Heart right ventricle (tissue), 16 donors: Measurements from ENCODE around the gene KLRC3. TPM values are rescaled to one million over a fixed set of nuclear protein-coding genes. Genes with fewer than 3 reads are reported as not detected.
"Not testable (repeated sequence)": the region's sequence is repeated elsewhere in the genome, so short reads cannot be mapped to it uniquely, and the experiment has no call there.

Experiments
- ATAC-seq, 8 donors: fragments of 200-7000 bp; cut with Tn5 transposase; one replicate each; pipeline ENCODE4 v1.9.1; 2020; ENCODE audit warnings: mild to moderate bottlenecking in 8 of 8, moderate library complexity in 8 of 8, moderate number of reproducible peaks in 1 of 8
- DNase-seq, 2 donors: peaks; one replicate each; pipeline ENCODE4 v3.0.0-alpha.2; 2020
- H3K27ac ChIP-seq, 10 donors: fragments of 200-600 bp; sonication (generic) in 2 of 10; one replicate each; pipeline versions ENCODE4 v1.5.0 to v1.8.0; 2020 to 2022; ENCODE audit warnings: mild to moderate bottlenecking in 3 of 10
- H3K27me3 ChIP-seq, 7 donors: fragments of 200-600 bp; one replicate each; pipeline ENCODE4 v1.8.0; 2021 to 2022; ENCODE audit warnings: mild to moderate bottlenecking in 2 of 7
- H3K36me3 ChIP-seq, 9 donors: fragments of 200-600 bp; sonication (generic) in 1 of 9; one replicate each; pipeline versions ENCODE4 v1.5.0 to v1.8.0; 2020 to 2022; ENCODE audit warnings: mild to moderate bottlenecking in 2 of 9
- H3K4me1 ChIP-seq, 9 donors: fragments of 200-600 bp; sonication (generic) in 1 of 9; one replicate each; pipeline versions ENCODE4 v1.5.0 to v1.8.0; 2020 to 2022; ENCODE audit warnings: mild to moderate bottlenecking in 4 of 9
- H3K4me3 ChIP-seq, 10 donors: fragments of 200-600 bp; sonication (generic) in 2 of 10; one replicate each; pipeline versions ENCODE4 v1.5.0 to v1.8.0; 2020 to 2022; ENCODE audit warnings: mild to moderate bottlenecking in 7 of 10, moderate library complexity in 2 of 10
- H3K9me3 ChIP-seq, 11 donors: fragments of 200-600 bp in 10 of 11; sonication (generic) in 2 of 11; one replicate each; pipeline versions ENCODE4 v1.5.0 to v1.8.0; 2013 to 2022; ENCODE audit warnings: mild to moderate bottlenecking in 2 of 11, control low read depth in 1 of 11, moderate library complexity in 1 of 11
- CTCF ChIP-seq, 9 donors: fragments of 200-600 bp; sonication (generic) in 2 of 9; IDR thresholded peaks; one replicate each; pipeline versions ENCODE4 v1.5.0 to v1.8.0; 2021 to 2022; ENCODE audit warnings: antibody characterized with exemption in 9 of 9, mild to moderate bottlenecking in 5 of 9, moderate library complexity in 1 of 9
- WGBS, 2 donors: extraction: QIAGEN DNeasy Blood & Tissue Kit; methylation state at CpG; one replicate each; pipeline ENCODE4 v1.1.7; 2013; ENCODE audit warnings: inconsistent platforms in 1 of 2; 5-methylcytosine and 5-hydroxymethylcytosine counted together
- intact Hi-C, 10 donors: fragments of 100-400 bp; cut with DNase I; formaldehyde crosslinking; loops; one replicate each; pipeline versions ENCODE4 v1.11.1 to v1.14.2; 2022
- polyA plus RNA-seq, 2 donors: library from polyadenylated mRNA; stranded (reverse); fragments of 200-250 nt; gene quantifications; one replicate each; pipeline ENCODE4 v1.2.3, GENCODE V29; 2013
- total RNA-seq, 10 donors: library from RNA; stranded (reverse); fragmentation: NEBNext Ultra II Directional in 3 of 10; extraction: Animal tissue kit (Norgen Biotek cat#: 25700) in 3 of 10; gene quantifications; one replicate each; pipeline versions ENCODE4 v1.2.1 to v1.2.4, GENCODE V29; 2021 to 2023
- donor health status: Arrhythmogenic right ventricular cardiomyopathy.
- donor health status: ischemic (EF 13 %, LVEDD 7.1; RV severe dilation, severe dysfunction).
- donor health status: healthy with polysubstance abuse.
- donor health status: DM: no; HTN: yes; CAD: no.
- donor health status: DM: no; HTN: no; CAD: no.
- donor health status: ischemic (EF 25% LVEDD 6.9; RV normal size, moderate dysfunction).
- donor health status: ischemic (EF 25% LVEDD 5.7; RV mildly dilated, moderate dysfunction).
- donor health status: healthy.
- donor health status: DM: yes; HTN: yes; CAD: no.
- donor health status: Ischemic cardiomyopathy.
- donor health status: ischemic (EF 35%, LVEDD 5.7; RV mildly dilated, moderate dysfunction).
- donor health status: nonischemic (EF 11% LVEDD 7.7; RV severe dilation, severe dysfunction).
- donor health status: DM: yes; HTN: yes; CAD: no.
- donor health status: PGD.
- donor health status: ischemic (EF 29% LVEDD 5.4; RV normal size, mild dysfunction).
- donor health status: nonischemic (EF 23%, LVEDD 6.1; RV moderate dilation, normal function).

The KLRC3 gene
- total and polyA plus RNA-seq, 12 donors: 0.07 to 0.62 TPM; not detected in 10

GRCh38 chr12:10400829-10401228, 19.6 kb downstream of the KLRC3 start:
- no peaks in the 10 kb centered on the region for H3K27me3 ChIP-seq
- DNase-seq: no peak

GRCh38 chr12:10398168-10398567, 22.2 kb downstream of the KLRC3 start:
- Histone ChIP-seq H3K27ac (no peak overlapping the region), H3K4me1 (peaks cover 0 to 15% (median 0%) of the 10 kb centered on the region in 9 donors), H3K27me3 (no peaks in the 10 kb centered on the region), H3K4me3 (no peak overlapping the region), H3K36me3 (no peaks in the 10 kb centered on the region), H3K9me3 (no peaks in the 10 kb centered on the region)
- intact Hi-C loops: no loop called here
- 84 to 87% methylated on average over 2 of the region's 2 CpGs for WGBS, 2 donors
- no peak for DNase-seq
- ATAC-seq: no peak
- TF ChIP-seq CTCF (IDR thresholded peaks at IDR 0.05): no peak

More at GRCh38 chr12:10400829-10401228, 19.6 kb downstream of the KLRC3 start:
- ATAC-seq: no peak
- Histone ChIP-seq H3K36me3 (no peaks in the 10 kb centered on the region), H3K27ac (no peak overlapping the region), H3K4me1 (peaks cover 0 to 3% (median 0%) of the 10 kb centered on the region in 9 donors), H3K4me3 (no peak overlapping the region), H3K9me3 (peaks cover 0 to 10% (median 6%) of the 10 kb centered on the region in 11 donors)
- intact Hi-C loops: no loop called here
- TF ChIP-seq CTCF (IDR thresholded peaks at IDR 0.05): no peak

- WGBS, 2 donors: 51 to 69% methylated on average over 2 of the region's 2 CpGs
These were observed 23.1 kb downstream of the KLRC3 start for GRCh38 chr12:10397296-10397695.

GRCh38 chr12:10396176-10396575, 24.2 kb downstream of the KLRC3 start:
- H3K9me3 ChIP-seq, DNase-seq, H3K27me3 ChIP-seq, H3K36me3 ChIP-seq, ATAC-seq, intact Hi-C loops: not testable (repeated sequence)
- Histone ChIP-seq H3K27ac (peak overlapping the region in 2 of 10 donors; percentile 43 to 68), H3K4me3 (peak overlapping the region in 1 of 10 donors; percentile 5), H3K4me1 (peaks cover 0 to 30% (median 0%) of the 10 kb centered on the region in 9 donors)
- WGBS, 2 donors: 92 to 93% methylated on average over 15 of the region's 15 CpGs

More at GRCh38 chr12:10397296-10397695, 23.1 kb downstream of the KLRC3 start:
- DNase-seq: no peak
- Histone ChIP-seq H3K36me3 (no peaks in the 10 kb centered on the region), H3K9me3 (no peaks in the 10 kb centered on the region), H3K4me3 (no peak overlapping the region), H3K27me3 (no peaks in the 10 kb centered on the region), H3K27ac (no peak overlapping the region), H3K4me1 (peaks cover 0 to 24% (median 0%) of the 10 kb centered on the region in 9 donors)
- intact Hi-C loops: no loop called here
- TF ChIP-seq CTCF (IDR thresholded peaks at IDR 0.05): no peak
- ATAC-seq: no peak

GRCh38 chr12:10395390-10395998, 24.9 kb downstream of the KLRC3 start:
- Histone ChIP-seq H3K4me1 (peaks cover 0 to 30% (median 0%) of the 10 kb centered on the region in 9 donors), H3K4me3 (peak overlapping the region in 1 of 10 donors; percentile 5), H3K27ac (peak overlapping the region in 6 of 10 donors; percentile 12 to 68 (median 35)), H3K27me3 (no peaks in the 10 kb centered on the region), H3K9me3 (no peaks in the 10 kb centered on the region), H3K36me3 (no peaks in the 10 kb centered on the region)
- peak in 7 of 8 donors; percentile 53 to 85 (median 79) for ATAC-seq
- no peak for TF ChIP-seq CTCF (IDR thresholded peaks at IDR 0.05)
- 44 to 52% methylated on average over 6 of the region's 6 CpGs for WGBS, 2 donors
- DNase-seq: peak in 1 of 2 donors; percentile 29
- intact Hi-C loops: no loop called here

GRCh38 chr12:10394531-10395152, 25.8 kb downstream of the KLRC3 start:
- H3K27ac ChIP-seq: peak overlapping the region in 2 of 10 donors; percentile 43 to 68
- 85 to 86% methylated on average over 9 to 11 of the region's 11 CpGs for WGBS, 2 donors

More at GRCh38 chr12:10394531-10395152, 25.8 kb downstream of the KLRC3 start:
- DNase-seq, H3K27me3 ChIP-seq, H3K4me3 ChIP-seq, H3K9me3 ChIP-seq, H3K36me3 ChIP-seq, intact Hi-C loops, ATAC-seq: not testable (repeated sequence)
- peaks cover 0 to 30% (median 0%) of the 10 kb centered on the region in 9 donors for H3K4me1 ChIP-seq
